Ovary (tissue), 3 donors: ENCODE measurements around the gene KDELR1.

ENCODE experiments used
- CTCF ChIP-seq, 3 donors: fragments of 450-650 bp in 2 of 3; fragments of 200-600 bp in 1 of 3; IDR thresholded peaks; one replicate each; pipeline versions ENCODE4 v1.5.1 to v1.8.0; 2016 to 2022; ENCODE audit warnings: antibody characterized with exemption in 3 of 3, mild to moderate bottlenecking in 1 of 3
- POLR2A ChIP-seq: fragments of 450-650 bp; IDR thresholded peaks from one replicate; pipeline ENCODE4 v1.6.1; 2017; ENCODE audit warnings: antibody characterized with exemption, mild to moderate bottlenecking, moderate library complexity
- donor health status: DM: no; HTN: no; CAD: no.

DNA sequence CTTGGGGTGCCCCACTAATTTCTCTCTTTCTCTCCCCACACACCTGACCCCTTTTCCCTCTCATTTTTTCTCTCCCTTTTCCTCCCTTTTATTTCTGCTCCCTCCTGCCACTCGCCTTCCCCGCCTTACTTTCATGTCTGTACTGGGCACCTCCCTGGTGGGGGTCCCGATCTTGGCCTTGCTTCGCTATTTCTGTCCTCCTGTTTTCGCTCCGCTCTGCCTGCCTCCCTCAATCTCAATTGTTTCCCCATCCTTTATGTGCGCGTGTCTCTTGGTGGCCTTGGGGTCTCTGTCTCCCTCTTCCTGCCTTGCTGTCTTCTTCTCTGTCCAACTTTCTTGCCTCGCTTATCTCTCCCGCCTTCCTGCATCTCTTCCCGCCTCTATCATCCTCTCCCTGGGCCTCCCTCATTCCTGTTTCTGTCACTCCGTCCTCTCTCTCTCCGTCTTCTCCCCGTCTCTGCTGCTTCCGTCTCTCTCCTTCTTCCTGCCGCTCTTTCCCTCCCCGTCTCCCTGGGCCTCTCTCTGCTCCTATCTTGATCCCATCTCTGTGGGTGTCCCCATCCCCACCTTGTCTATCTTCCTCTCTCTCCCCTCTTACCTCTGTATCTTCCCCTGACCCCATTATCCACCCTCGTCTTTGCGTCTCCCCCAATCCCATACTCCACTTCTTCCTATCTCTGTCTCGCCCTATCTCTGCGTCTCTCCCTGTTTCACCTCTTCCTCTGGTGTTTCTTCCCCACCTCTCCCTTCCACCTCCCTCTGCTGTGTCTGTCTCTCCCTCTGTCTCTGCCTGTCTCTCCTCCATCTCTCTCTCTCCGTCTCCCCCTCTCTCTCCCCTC lies 6.1 kb upstream of the KDELR1 start:
- TF ChIP-seq CTCF (IDR thresholded peaks at IDR 0.05) (no peak), POLR2A (no peak)
